ENCODE data around the gene UBE2V1. TPM values are rescaled to one million over a fixed set of nuclear protein-coding genes. Genes with fewer than 3 reads are reported as not detected.
"Not testable (repeated sequence)": the region's sequence is repeated elsewhere in the genome, so short reads cannot be mapped to it uniquely, and the experiment has no call there.

Gene UBE2V1
- total and polyA plus RNA-seq, 2 donors from 2014 or later = 99.1 to 105 TPM

DNA sequence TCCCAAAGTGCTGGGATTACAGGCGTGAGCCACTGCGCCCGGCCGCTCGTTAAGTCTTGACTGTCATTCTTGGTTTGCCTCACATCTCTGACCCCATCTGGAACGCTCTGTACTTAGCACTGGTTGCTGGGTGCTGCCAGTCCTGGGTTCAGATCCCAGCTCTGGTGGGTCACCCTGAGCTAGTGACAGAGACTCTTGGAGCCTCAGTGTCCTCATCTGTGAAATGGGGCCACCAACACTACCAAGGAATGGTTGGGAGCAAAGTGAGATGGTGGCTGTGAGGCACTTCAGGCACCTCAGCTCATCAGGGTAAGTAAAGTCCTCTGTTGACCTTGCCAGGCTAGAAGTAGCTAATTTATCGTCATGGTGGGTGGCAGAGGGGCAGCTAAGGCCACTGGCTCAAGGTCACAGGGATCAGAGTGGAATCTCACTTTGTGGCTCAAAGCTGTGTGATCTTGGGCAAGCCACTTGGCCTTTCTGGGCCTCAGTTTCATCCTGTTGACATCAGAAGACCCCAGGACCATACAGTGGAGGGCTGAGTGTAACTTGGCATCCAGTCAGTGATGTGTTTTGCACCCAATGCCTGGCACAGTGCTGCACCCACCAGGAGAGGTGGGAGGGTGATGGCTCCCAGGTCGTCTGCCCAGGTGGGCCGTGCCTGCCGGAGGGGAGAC lies 46.7 kb downstream of the UBE2V1 start:
- intact Hi-C loops (cut with DNase I) = loop anchor here (5.0 kb wide), 1 partner anchor 84 kb away; the partner anchor contains the start of gene SNAI1
- H3K36me3 ChIP-seq (ENCODE audit: control insufficient read depth in 2 of 3, insufficient read depth in 3 of 3, low read length in 3 of 3) = no peaks in the 10 kb centered on the region
- DNase-seq (no peak), FAIRE-seq (no peak)
- H3K27ac ChIP-seq (ENCODE audit: low read depth in 2 of 2, low read length in 2 of 2) = no peak overlapping the region
- H3K27me3 ChIP-seq (ENCODE audit: control insufficient read depth, insufficient read depth, low read length) = no peaks in the 10 kb centered on the region
- TF ChIP-seq, protein P1, sequence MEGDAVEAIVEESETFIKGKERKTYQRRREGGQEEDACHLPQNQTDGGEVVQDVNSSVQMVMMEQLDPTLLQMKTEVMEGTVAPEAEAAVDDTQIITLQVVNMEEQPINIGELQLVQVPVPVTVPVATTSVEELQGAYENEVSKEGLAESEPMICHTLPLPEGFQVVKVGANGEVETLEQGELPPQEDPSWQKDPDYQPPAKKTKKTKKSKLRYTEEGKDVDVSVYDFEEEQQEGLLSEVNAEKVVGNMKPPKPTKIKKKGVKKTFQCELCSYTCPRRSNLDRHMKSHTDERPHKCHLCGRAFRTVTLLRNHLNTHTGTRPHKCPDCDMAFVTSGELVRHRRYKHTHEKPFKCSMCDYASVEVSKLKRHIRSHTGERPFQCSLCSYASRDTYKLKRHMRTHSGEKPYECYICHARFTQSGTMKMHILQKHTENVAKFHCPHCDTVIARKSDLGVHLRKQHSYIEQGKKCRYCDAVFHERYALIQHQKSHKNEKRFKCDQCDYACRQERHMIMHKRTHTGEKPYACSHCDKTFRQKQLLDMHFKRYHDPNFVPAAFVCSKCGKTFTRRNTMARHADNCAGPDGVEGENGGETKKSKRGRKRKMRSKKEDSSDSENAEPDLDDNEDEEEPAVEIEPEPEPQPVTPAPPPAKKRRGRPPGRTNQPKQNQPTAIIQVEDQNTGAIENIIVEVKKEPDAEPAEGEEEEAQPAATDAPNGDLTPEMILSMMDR (IDR thresholded peaks at IDR 0.05; ENCODE audit: borderline replicate concordance, extremely low read depth, insufficient read depth) = no peak
- no peak overlapping the region for H3K9ac ChIP-seq (ENCODE audit: low read length in 3 of 3)
- H3K4me3 ChIP-seq (ENCODE audit: low read length in 3 of 3) = no peak overlapping the region
- no peaks in the 10 kb centered on the region for H3K9me3 ChIP-seq (ENCODE audit: control insufficient read depth in 2 of 3, insufficient read depth in 1 of 3, low read length in 3 of 3)
- H3K4me1 ChIP-seq (ENCODE audit: control insufficient read depth in 2 of 3, insufficient read depth in 2 of 3, low read depth in 1 of 3, low read length in 3 of 3) = peaks cover 0 to 2% (median 0%) of the 10 kb centered on the region in 3 donors

DNA sequence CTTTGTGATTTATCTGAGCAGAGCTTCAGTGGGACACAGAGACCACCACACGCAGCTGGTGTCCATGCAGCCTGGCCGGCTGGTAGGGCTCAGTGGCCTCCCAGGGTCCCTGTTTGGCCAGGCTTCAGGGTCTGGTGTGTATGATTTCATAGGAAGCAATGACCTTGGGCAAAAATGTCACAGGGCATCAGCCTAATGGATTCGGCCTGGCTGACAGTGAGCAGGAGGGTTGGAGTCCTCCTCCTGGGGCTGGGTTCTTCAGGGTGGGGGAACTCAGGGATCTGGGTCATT lies 47.7 kb downstream of the UBE2V1 start:
- Histone ChIP-seq H3K27ac (ENCODE audit: low read depth in 2 of 2, low read length in 2 of 2) (no peak overlapping the region), H3K27me3 (ENCODE audit: control insufficient read depth, insufficient read depth, low read length) (no peaks in the 10 kb centered on the region), H3K9ac (ENCODE audit: low read length in 3 of 3) (no peak overlapping the region), H3K36me3 (ENCODE audit: control insufficient read depth in 2 of 3, insufficient read depth in 3 of 3, low read length in 3 of 3) (no peaks in the 10 kb centered on the region), H3K4me3 (ENCODE audit: low read length in 3 of 3) (no peak overlapping the region), H3K9me3 (ENCODE audit: control insufficient read depth in 2 of 3, insufficient read depth in 1 of 3, low read length in 3 of 3) (no peaks in the 10 kb centered on the region), H3K4me1 (ENCODE audit: control insufficient read depth in 2 of 3, insufficient read depth in 2 of 3, low read depth in 1 of 3, low read length in 3 of 3) (no peaks in the 10 kb centered on the region)
- intact Hi-C loops (cut with DNase I) = loop anchor here (5.0 kb wide), 1 partner anchor 83 kb away; the partner anchor contains the start of gene SNAI1
- TF ChIP-seq, protein P1 (IDR thresholded peaks at IDR 0.05; ENCODE audit: borderline replicate concordance, extremely low read depth, insufficient read depth) = no peak
- no peak for FAIRE-seq
- no peak for DNase-seq

DNA sequence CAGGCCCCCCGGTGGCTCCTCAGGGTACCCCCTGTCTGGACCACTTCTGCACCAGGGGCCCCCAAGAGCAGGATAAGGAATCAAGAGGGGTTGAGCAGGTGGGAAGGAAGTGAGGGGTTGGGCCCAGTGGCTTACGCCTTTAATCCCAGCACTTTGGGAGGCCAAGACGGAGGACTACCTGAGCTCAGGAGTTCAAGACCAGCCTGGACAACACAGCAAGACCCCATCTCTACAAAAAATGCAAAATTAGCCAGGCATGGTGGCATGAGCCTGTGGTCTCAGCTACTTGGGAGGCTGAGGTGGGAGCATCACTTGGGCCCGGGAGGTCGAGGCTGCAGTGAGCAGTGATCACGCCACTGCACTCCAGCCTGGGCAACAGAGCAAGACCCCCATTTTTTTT lies 49.2 kb downstream of the UBE2V1 start:
- H3K27me3 ChIP-seq (ENCODE audit: control insufficient read depth, insufficient read depth, low read length); H3K9ac ChIP-seq (ENCODE audit: low read length in 3 of 3); H3K4me1 ChIP-seq (ENCODE audit: control insufficient read depth in 2 of 3, insufficient read depth in 2 of 3, low read depth in 1 of 3, low read length in 3 of 3); H3K36me3 ChIP-seq (ENCODE audit: control insufficient read depth in 2 of 3, insufficient read depth in 3 of 3, low read length in 3 of 3); H3K27ac ChIP-seq (ENCODE audit: low read depth in 2 of 2, low read length in 2 of 2); intact Hi-C loops (cut with DNase I); H3K9me3 ChIP-seq (ENCODE audit: control insufficient read depth in 2 of 3, insufficient read depth in 1 of 3, low read length in 3 of 3); DNase-seq; FAIRE-seq; H3K4me3 ChIP-seq (ENCODE audit: low read length in 3 of 3): not testable (repeated sequence)

DNA sequence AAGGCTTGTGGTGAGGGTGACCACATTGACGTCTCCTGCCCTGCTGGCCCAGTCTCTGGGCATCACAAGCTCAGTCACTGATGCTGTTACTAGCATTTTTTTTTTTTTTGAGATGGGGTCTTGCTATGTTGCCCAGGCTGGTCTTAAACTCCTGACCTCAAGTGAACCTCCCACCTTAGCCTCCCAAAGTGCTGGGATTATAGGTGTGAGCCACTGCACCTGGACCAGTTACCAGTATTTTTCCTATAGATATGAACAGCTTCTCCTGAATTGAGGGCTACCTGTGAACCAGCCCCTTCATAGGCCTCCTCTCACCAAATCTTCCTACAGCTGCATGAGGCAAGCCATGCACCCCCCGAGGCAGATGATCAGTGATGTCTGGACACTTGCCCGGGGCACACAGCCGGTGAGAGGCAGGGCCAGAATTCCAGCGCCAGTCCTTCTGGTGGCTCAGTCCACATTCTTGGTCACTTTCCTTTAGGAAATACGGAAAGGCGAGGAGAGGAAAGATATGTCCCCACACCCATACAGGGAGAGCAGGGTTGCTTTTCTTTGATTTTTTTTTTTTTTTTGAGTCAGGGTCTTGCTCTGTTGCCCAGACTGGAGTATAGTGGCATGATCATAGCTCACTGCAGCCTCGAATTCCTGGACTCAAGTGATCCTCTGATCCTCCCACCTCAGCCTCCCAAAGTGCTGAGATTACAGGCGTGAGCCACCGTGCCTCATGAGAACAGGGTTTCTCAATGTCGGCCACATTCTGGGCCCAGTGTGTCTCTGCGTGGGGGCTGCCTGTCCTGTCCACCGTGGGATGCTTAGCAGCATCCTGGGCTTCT lies 50.7 kb downstream of the UBE2V1 start:
- Histone ChIP-seq H3K36me3 (ENCODE audit: control insufficient read depth in 2 of 3, insufficient read depth in 3 of 3, low read length in 3 of 3) (no peaks in the 10 kb centered on the region), H3K27ac (ENCODE audit: low read depth in 2 of 2, low read length in 2 of 2) (no peak overlapping the region), H3K9ac (ENCODE audit: low read length in 3 of 3) (no peak overlapping the region), H3K4me3 (ENCODE audit: low read length in 3 of 3) (no peak overlapping the region), H3K27me3 (ENCODE audit: control insufficient read depth, insufficient read depth, low read length) (no peaks in the 10 kb centered on the region), H3K9me3 (ENCODE audit: control insufficient read depth in 2 of 3, insufficient read depth in 1 of 3, low read length in 3 of 3) (no peaks in the 10 kb centered on the region), H3K4me1 (ENCODE audit: control insufficient read depth in 2 of 3, insufficient read depth in 2 of 3, low read depth in 1 of 3, low read length in 3 of 3) (no peaks in the 10 kb centered on the region)
- TF ChIP-seq, protein P1 (IDR thresholded peaks at IDR 0.05; ENCODE audit: borderline replicate concordance, extremely low read depth, insufficient read depth) = no peak
- DNase-seq = no peak
- FAIRE-seq = no peak
- intact Hi-C loops (cut with DNase I) = no loop called here

All from kidney (tissue), 14 donors.